Muscle of leg (tissue), 11 donors: ENCODE results near the gene HTRA3. TPM values are rescaled to one million over a fixed set of nuclear protein-coding genes. Genes with fewer than 3 reads are reported as not detected.
"Not testable (repeated sequence)": the region's sequence is repeated elsewhere in the genome, so short reads cannot be mapped to it uniquely, and the experiment has no call there.

Experiments
- DNase-seq: peaks from one replicate; pipeline ENCODE4 v3.0.0; 2013
- H3K27ac ChIP-seq: one replicate; pipeline ENCODE4 v1.5.1; 2013; ENCODE audit warnings: mild to moderate bottlenecking, low read length, control low read depth
- H3K27me3 ChIP-seq: one replicate; pipeline ENCODE4 v1.6.1; 2013; ENCODE audit warnings: low read length; ENCODE audit not compliant: control insufficient read depth, insufficient read depth
- H3K36me3 ChIP-seq: one replicate; pipeline ENCODE4 v1.6.1; 2013; ENCODE audit warnings: low read length; ENCODE audit not compliant: control insufficient read depth, insufficient read depth
- H3K4me1 ChIP-seq: one replicate; pipeline ENCODE4 v1.6.1; 2013; ENCODE audit warnings: low read length; ENCODE audit not compliant: control insufficient read depth, insufficient read depth
- H3K4me3 ChIP-seq: one replicate; pipeline ENCODE4 v1.5.1; 2013; ENCODE audit warnings: low read length, control low read depth
- H3K9me3 ChIP-seq: replicated peaks from 2 replicates; pipeline ENCODE4 v1.6.1; 2013; ENCODE audit warnings: low read depth, low read length; ENCODE audit not compliant: control insufficient read depth
- WGBS: methylation state at CpG from one replicate; pipeline ENCODE4 v1.1.5; 2013; ENCODE audit warnings: missing lambda C conversion rate; ENCODE audit not compliant: insufficient coverage; 5-methylcytosine and 5-hydroxymethylcytosine counted together
- polyA plus RNA-seq, 8 donors: library from polyadenylated mRNA; unstranded; fragments of 120-200 nt; gene quantifications; one replicate each; pipeline versions ENCODE4 v1.2.1 to v1.2.3, GENCODE V29; 2013; ENCODE audit warnings: inconsistent platforms in 1 of 8, low replicate concordance in 1 of 8; ENCODE audit not compliant: insufficient read length in 8 of 8, insufficient read depth in 1 of 8
- total RNA-seq: library from RNA; stranded (reverse); fragments of 120-200 nt; gene quantifications from one replicate; pipeline ENCODE4 v1.2.4, GENCODE V29; 2013

HTRA3 gene
- total and polyA plus RNA-seq, 9 donors, result 40.7 to 87.4 (median 61.2) TPM

- H3K4me3 ChIP-seq, H3K36me3 ChIP-seq, H3K9me3 ChIP-seq, DNase-seq, H3K27ac ChIP-seq, H3K27me3 ChIP-seq: not testable (repeated sequence)
- 86% methylated on average over 1 of the region's 11 CpGs for WGBS
- H3K4me1 ChIP-seq, result peaks cover 34% of the 10 kb centered on the region
Measured at GRCh38 chr4:8349236-8349635, 79.7 kb downstream of the HTRA3 start.

DNA sequence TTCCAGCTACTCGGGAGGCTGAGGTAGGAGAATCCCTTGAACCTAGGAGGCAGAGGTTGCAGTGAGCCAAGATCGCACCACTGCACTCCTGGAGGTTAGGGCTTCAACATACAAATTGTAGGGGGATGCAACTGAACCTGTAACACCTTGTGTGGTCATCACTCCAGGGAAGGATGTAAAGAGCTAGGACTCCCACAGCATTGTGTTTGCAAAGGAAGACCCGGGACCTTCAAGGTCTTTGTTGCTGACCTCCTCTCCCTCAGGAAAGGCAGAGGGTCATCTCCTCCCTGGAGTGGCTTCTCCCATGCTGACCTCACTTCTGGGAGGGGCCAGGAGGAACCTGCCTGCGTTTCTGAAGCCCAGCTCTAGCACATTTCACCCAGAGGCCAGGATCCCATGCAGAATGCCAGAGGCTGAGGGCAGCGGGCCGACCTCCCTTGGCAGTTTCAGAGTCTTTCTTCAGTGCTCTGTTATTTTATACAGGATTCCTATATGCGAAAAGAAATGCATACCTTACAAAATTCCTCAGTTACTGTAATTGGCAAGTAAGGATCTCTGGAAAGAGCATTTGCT lies 80.2 kb downstream of the HTRA3 start:
- Histone ChIP-seq H3K4me3 (no peak overlapping the region), H3K36me3 (no peaks in the 10 kb centered on the region), H3K4me1 (peaks cover 30% of the 10 kb centered on the region), H3K27me3 (no peaks in the 10 kb centered on the region), H3K9me3 (no peaks in the 10 kb centered on the region), H3K27ac (no peak overlapping the region)
- WGBS, result 40% methylated on average over 1 of the region's 7 CpGs
- DNase-seq, result no peak

GRCh38 chr4:8350352-8350751 lies 80.8 kb downstream of the HTRA3 start:
- Histone ChIP-seq H3K9me3 (no peaks in the 10 kb centered on the region), H3K27ac (peak overlapping the region; percentile 44), H3K27me3 (no peaks in the 10 kb centered on the region), H3K4me3 (no peak overlapping the region), H3K36me3 (no peaks in the 10 kb centered on the region), H3K4me1 (peaks cover 30% of the 10 kb centered on the region)
- DNase-seq, result no peak
- 67% methylated on average over 7 of the region's 13 CpGs for WGBS

GRCh38 chr4:8350841-8351461 lies 81.4 kb downstream of the HTRA3 start:
- H3K4me1 ChIP-seq, result peaks cover 32% of the 10 kb centered on the region
- WGBS, result 82% methylated on average over 9 of the region's 19 CpGs

DNA sequence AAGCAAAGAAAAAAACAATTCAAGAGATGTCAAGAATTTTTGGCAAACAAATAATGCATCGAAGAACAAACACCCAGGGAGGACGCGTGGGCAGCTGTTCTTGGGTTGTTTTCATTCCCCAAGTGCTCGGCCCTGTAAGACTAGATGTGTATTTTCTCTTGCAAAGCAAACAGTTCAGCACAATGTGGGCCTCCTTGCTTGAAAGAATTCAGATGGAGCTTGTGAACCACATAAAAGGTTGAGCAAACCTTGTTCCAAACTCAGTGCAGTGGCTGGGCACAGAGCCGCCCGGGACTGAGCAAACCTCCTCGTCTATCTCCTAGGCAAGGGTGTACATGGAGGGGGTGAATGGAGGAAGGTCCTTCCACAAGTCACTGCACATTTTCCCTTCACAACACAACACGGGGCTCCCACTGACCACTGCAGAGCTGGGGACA lies 82.4 kb downstream of the HTRA3 start:
- Histone ChIP-seq H3K27ac (peak overlapping the region; percentile 9), H3K36me3 (no peaks in the 10 kb centered on the region), H3K4me3 (no peak overlapping the region), H3K27me3 (peaks cover 3% of the 10 kb centered on the region), H3K9me3 (no peaks in the 10 kb centered on the region), H3K4me1 (peaks cover 32% of the 10 kb centered on the region)
- WGBS, result 25% methylated on average over 4 of the region's 8 CpGs
- peak; percentile 60 for DNase-seq

More at GRCh38 chr4:8350841-8351461, 81.4 kb downstream of the HTRA3 start:
- Histone ChIP-seq H3K36me3 (no peaks in the 10 kb centered on the region), H3K27ac (no peak overlapping the region), H3K27me3 (no peaks in the 10 kb centered on the region), H3K4me3 (no peak overlapping the region), H3K9me3 (no peaks in the 10 kb centered on the region)
- DNase-seq, result no peak

- H3K4me1 ChIP-seq, result peaks cover 32% of the 10 kb centered on the region
- 60% methylated on average over 18 of the region's 20 CpGs for WGBS
- H3K36me3 ChIP-seq, result no peaks in the 10 kb centered on the region
- H3K27me3 ChIP-seq, result peaks cover 5% of the 10 kb centered on the region
- no peak overlapping the region for H3K4me3 ChIP-seq
- no peak overlapping the region for H3K27ac ChIP-seq
- no peaks in the 10 kb centered on the region for H3K9me3 ChIP-seq
- no peak for DNase-seq
Measured at GRCh38 chr4:8352368-8353157, 83.0 kb downstream of the HTRA3 start.

GRCh38 chr4:8353158-8353669 lies 83.7 kb downstream of the HTRA3 start:
- no peak overlapping the region for H3K4me3 ChIP-seq
- DNase-seq, result no peak
- no peak overlapping the region for H3K27ac ChIP-seq
- no peaks in the 10 kb centered on the region for H3K36me3 ChIP-seq
- peaks cover 5% of the 10 kb centered on the region for H3K27me3 ChIP-seq
- WGBS, result 87% methylated on average over 7 of the region's 9 CpGs
- no peaks in the 10 kb centered on the region for H3K9me3 ChIP-seq
- H3K4me1 ChIP-seq, result peaks cover 32% of the 10 kb centered on the region

DNA sequence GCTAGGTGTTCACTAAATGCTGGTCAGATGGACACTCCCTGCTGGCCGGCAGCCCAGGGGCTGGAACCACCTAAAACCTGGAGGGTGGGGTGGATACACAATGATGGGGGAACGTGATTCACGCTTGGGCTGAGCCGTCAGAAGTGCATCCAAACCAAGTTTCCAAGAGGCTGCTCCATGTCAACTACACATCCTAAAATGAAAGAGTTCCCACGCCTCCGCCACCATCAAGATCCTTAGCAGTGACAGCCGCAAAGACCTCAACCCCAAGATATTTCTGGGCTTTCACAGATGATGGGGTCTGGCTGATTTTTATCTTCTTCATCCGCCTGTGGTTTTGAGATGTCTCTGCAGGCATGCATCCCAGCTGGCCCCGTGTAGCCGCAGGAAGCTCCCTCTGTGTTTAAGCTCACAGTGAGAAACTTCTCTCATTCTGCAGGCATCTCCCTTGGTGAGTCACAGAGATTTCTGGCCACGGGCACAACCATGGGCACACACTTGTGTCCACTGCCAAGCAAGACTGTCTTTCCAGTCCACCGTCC lies 84.4 kb downstream of the HTRA3 start:
- Histone ChIP-seq H3K36me3 (no peaks in the 10 kb centered on the region), H3K27ac (no peak overlapping the region), H3K4me1 (peaks cover 32% of the 10 kb centered on the region), H3K9me3 (no peaks in the 10 kb centered on the region), H3K4me3 (no peak overlapping the region), H3K27me3 (peaks cover 5% of the 10 kb centered on the region)
- DNase-seq, result no peak
- 87% methylated on average over 7 of the region's 12 CpGs for WGBS

GRCh38 chr4:8355306-8355705 lies 85.8 kb downstream of the HTRA3 start:
- 84% methylated on average over 3 of the region's 6 CpGs for WGBS
- Histone ChIP-seq H3K27me3 (peaks cover 5% of the 10 kb centered on the region), H3K27ac (no peak overlapping the region), H3K36me3 (no peaks in the 10 kb centered on the region), H3K4me3 (no peak overlapping the region), H3K9me3 (no peaks in the 10 kb centered on the region), H3K4me1 (peaks cover 28% of the 10 kb centered on the region)
- DNase-seq, result no peak
